Memory B cell (primary cell): ENCODE results near the gene USP48.
A peak's percentile ranks its signal among the peaks of the same experiment; 100 is the strongest.

Experiments used
- ATAC-seq: fragments of 150-1000 bp; cut with Tn5 transposase; 2 replicates; pipeline ENCODE4 v1.10.0; 2021; ENCODE audit warnings: low read depth, mild to moderate bottlenecking, moderate library complexity
- DNase-seq, 2 donors: peaks; one replicate each; pipeline ENCODE4 v3.0.0; 2022; ENCODE audit warnings: low spot score in 2 of 2
- H3K27ac Mint-ChIP-seq: one replicate; pipeline ENCODE4 v1.8.0; 2022; ENCODE audit warnings: mild to moderate bottlenecking, moderate library complexity, mixed read lengths
- H3K27me3 Mint-ChIP-seq: one replicate; pipeline ENCODE4 v1.8.0; 2022; ENCODE audit warnings: mixed read lengths
- H3K36me3 Mint-ChIP-seq: one replicate; pipeline ENCODE4 v1.8.0; 2022; ENCODE audit warnings: mild to moderate bottlenecking, mixed read lengths
- H3K4me1 Mint-ChIP-seq: one replicate; pipeline ENCODE4 v1.8.0; 2022; ENCODE audit warnings: mixed read lengths
- H3K4me3 Mint-ChIP-seq: one replicate; pipeline ENCODE4 v1.8.0; 2022; ENCODE audit warnings: mild to moderate bottlenecking, moderate library complexity, mixed read lengths
- H3K9me3 Mint-ChIP-seq: one replicate; pipeline ENCODE4 v1.8.0; 2022; ENCODE audit warnings: mixed read lengths

The USP48 gene

DNA sequence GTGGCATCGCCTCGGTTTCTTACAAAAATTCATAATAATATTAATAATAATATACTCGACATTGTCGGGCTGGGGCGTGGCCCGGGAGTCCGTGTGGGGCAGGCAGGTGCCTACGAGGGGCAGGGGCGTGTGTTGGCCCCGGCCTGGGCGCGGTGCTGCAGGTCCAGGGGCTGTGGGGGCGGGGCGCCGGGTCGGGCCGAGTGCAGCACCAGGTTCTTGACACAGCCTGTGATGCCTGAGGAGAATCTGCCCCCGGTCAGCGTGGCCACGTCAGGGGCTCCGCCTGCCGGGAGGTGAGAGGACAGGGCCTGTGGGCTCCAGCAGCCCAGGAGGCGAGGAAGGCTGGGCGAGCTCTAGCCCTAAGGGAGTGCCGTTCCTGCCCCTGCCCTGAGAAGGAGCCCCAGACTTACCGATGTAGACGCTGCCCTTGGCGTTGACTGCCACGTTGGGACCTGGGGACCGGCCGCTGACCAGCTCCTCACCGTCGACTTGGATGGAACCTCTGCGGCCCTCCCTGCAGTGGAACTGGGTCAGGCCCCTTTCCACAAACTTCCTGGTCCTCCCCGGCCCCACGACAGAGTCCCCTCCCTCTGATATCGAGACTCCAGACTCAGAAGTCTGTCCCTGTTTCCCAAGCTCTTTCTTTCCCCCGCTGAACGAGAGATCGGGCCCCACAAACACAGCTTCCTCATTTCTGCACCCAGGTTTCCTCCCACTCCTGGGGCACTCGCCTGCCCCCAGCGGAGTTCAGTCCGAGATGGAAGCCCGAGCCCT, 40.4 kb upstream of the USP48 start:
- H3K9me3 Mint-ChIP-seq, result no peaks in the 10 kb centered on the region
- H3K4me1 Mint-ChIP-seq, result peaks cover 3% of the 10 kb centered on the region
- peak; percentile 45 for ATAC-seq
- no peaks in the 10 kb centered on the region for H3K27me3 Mint-ChIP-seq
- H3K27ac Mint-ChIP-seq, result no peak overlapping the region
- H3K36me3 Mint-ChIP-seq, result peaks cover 7% of the 10 kb centered on the region
- H3K4me3 Mint-ChIP-seq, result no peak overlapping the region
- DNase-seq, result no peak

GRCh38 chr1:21822349-21822748, 39.4 kb upstream of the USP48 start:
- DNase-seq (no peak), ATAC-seq (no peak)
- Mint-ChIP-seq H3K27me3 (no peaks in the 10 kb centered on the region), H3K4me3 (no peak overlapping the region), H3K4me1 (peaks cover 3% of the 10 kb centered on the region), H3K36me3 (peaks cover 1% of the 10 kb centered on the region), H3K9me3 (no peaks in the 10 kb centered on the region), H3K27ac (no peak overlapping the region)

DNA sequence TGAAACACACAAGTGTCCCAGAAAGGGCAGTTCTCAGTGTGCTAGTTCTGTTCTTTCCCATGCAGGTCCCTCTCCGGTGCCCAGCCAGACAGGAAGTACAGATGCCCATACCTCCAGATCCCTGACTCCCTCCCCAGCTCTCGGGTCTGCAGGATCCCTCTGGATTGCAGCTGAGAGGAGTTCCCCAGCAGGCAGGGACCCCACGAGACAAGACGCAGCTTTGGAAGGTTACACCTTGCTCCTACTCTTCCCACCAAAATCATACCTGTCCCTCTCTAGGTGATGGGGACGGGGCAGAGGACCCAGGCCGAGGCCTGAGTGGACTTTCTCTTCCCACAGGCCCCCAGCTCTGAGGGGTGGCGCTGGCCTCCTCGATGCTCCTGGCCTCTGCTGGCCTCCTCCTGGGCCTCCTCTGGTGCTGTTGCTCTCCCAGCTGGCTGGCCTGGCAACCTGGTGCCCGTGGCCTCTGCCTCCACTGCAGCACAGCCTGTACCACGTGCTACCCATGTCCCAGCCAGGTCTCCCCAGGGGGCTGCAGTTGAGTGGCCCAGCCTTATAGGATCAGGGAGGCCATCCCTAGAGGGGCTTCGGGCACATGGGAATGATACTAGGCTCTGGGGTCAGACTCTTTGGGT, 38.6 kb upstream of the USP48 start:
- DNase-seq (no peak), ATAC-seq (no peak)
- H3K27ac Mint-ChIP-seq, result no peak overlapping the region
- no peaks in the 10 kb centered on the region for H3K36me3 Mint-ChIP-seq
- H3K9me3 Mint-ChIP-seq, result no peaks in the 10 kb centered on the region
- no peaks in the 10 kb centered on the region for H3K27me3 Mint-ChIP-seq
- H3K4me3 Mint-ChIP-seq, result no peak overlapping the region
- H3K4me1 Mint-ChIP-seq, result peaks cover 3% of the 10 kb centered on the region

DNA sequence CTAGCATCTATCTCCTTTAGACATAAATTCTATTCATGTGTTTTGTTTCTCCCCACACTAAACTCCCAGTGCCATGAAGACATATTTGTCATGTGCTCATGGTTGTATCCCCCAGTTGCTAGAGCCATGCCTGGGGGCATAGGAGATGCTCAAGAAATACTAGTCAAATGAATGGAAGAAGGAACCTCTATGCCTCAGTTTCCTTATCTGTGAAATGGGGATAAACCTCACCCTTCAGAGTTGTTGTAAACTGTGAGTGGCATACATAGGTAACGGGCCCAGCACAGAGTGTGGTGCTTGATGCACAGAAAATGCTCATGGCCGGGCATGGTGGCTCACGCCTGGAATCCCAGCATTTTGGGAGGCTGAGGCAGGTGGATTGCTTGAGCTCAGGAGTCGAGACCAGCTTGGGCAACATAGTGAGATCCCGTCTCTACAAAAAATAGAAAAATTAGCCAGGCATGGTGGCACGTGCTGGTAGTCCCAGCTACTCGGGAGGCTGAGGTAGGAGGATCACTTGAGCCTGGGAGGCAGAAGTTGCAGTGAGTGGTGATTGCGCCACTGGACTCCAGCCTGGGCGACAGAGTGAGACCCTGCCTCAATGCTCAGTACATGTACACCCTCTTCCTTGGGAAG, 37.8 kb upstream of the USP48 start:
- no peak for ATAC-seq
- no peaks in the 10 kb centered on the region for H3K27me3 Mint-ChIP-seq
- DNase-seq, result no peak
- H3K27ac Mint-ChIP-seq, result no peak overlapping the region
- peaks cover 5% of the 10 kb centered on the region for H3K4me1 Mint-ChIP-seq
- no peaks in the 10 kb centered on the region for H3K36me3 Mint-ChIP-seq
- no peaks in the 10 kb centered on the region for H3K9me3 Mint-ChIP-seq
- no peak overlapping the region for H3K4me3 Mint-ChIP-seq

DNA sequence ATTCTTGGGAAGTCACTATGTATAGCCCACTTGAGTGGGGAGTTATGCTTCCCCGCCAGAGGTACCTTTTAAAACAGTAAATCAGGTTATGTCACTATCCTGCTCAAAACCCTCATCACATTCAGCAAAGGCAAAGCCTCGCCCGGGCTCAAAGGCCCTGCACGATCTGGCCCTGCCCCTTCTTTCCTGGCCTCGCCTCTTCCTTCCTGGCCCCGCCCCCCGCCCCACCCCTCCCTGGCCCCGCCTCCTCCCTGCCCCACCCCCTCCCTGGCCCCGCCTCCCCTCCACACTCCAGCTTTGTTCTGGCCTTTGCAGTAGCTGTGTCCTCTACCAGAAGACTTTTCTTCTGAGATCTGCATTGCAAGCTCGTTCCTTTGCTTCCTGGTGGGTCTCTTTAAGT, 35.7 kb upstream of the USP48 start:
- ATAC-seq (peak; percentile 27), DNase-seq (no peak)
- Mint-ChIP-seq H3K27me3 (no peaks in the 10 kb centered on the region), H3K27ac (no peak overlapping the region), H3K36me3 (no peaks in the 10 kb centered on the region), H3K4me3 (no peak overlapping the region), H3K4me1 (peaks cover 8% of the 10 kb centered on the region), H3K9me3 (no peaks in the 10 kb centered on the region)

GRCh38 chr1:21816602-21817302, 33.8 kb upstream of the USP48 start:
- no peaks in the 10 kb centered on the region for H3K9me3 Mint-ChIP-seq
- peaks cover 2% of the 10 kb centered on the region for H3K27me3 Mint-ChIP-seq
- H3K27ac Mint-ChIP-seq, result no peak overlapping the region
- H3K36me3 Mint-ChIP-seq, result no peaks in the 10 kb centered on the region
- no peak for ATAC-seq
- H3K4me1 Mint-ChIP-seq, result peaks cover 8% of the 10 kb centered on the region
- no peak overlapping the region for H3K4me3 Mint-ChIP-seq
- no peak for DNase-seq

DNA sequence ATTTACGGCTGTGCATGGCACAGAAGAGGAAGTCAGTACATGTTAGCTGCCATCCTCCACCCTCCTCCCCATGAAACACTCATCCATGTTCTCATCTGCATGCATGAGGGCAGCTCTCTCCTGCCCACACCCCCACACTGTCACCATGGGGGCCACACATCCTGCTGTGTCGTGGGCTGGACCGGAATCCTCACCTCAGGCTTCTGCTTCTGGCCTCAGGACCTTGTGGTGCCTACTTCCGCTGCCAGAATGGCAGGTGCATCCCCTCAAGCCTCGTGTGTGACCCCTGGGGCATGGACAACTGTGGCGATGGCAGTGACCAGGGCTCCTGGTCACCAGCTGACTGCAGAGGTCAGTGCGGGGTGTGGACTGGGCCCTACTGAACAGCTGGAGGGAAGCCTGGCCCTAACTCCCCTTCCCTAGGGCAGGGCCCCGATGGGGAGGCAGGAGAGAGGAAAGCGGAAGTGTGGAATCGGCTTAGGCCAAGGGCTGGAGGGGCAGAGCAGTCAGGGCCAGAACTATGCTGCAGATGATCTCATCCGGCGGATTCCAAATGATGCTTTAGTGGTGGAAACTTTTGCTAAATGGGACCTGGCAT, 32.9 kb upstream of the USP48 start:
- no peak for DNase-seq

DNA sequence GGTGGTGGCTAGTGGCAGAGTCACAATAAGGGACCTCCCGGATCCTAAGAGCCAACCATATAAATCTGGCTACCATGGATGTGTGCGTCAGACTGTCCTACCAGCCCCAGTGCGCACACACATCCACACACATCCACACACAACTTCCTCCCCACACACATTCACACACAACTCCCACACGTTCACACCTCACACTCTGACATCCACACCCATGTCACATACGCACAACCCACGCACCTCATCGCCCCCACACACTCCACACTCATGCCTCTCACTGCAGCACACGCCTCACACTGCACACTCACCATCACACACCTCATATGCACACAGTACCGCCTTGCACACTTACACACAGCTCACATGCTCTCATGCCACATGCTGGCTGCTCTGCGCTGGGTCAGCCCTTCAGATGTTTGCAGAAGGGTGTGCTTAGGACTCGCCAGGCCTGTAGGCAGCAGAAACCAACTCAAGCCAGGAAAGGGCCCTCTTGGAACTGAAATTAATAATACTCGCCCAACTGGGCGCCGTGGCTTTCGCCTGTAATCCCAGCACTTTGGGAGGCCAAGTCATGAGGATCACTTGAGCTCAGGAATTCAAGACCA, 32.1 kb upstream of the USP48 start:
- peak overlapping the region; percentile 1 for H3K27ac Mint-ChIP-seq
- no peak for ATAC-seq

More for the DNA sequence above, 32.9 kb upstream of the USP48 start:
- Mint-ChIP-seq H3K27me3 (peaks cover 4% of the 10 kb centered on the region), H3K4me3 (no peak overlapping the region), H3K9me3 (no peaks in the 10 kb centered on the region), H3K4me1 (peaks cover 8% of the 10 kb centered on the region), H3K27ac (no peak overlapping the region), H3K36me3 (no peaks in the 10 kb centered on the region)
- ATAC-seq, result peak; percentile 61

GRCh38 chr1:21814241-21814918, 31.4 kb upstream of the USP48 start:
- Mint-ChIP-seq H3K9me3 (no peaks in the 10 kb centered on the region), H3K4me1 (peaks cover 8% of the 10 kb centered on the region), H3K4me3 (peak overlapping the region; percentile 74), H3K27ac (no peak overlapping the region), H3K36me3 (no peaks in the 10 kb centered on the region), H3K27me3 (peaks cover 7% of the 10 kb centered on the region)
- peak; percentile 71 for ATAC-seq
- DNase-seq, result peak; percentile 38 to 56

More for the DNA sequence above, 32.1 kb upstream of the USP48 start:
- DNase-seq, result no peak
- Mint-ChIP-seq H3K4me3 (peak overlapping the region; percentile 61), H3K27me3 (peaks cover 7% of the 10 kb centered on the region), H3K36me3 (no peaks in the 10 kb centered on the region), H3K4me1 (peaks cover 8% of the 10 kb centered on the region), H3K9me3 (no peaks in the 10 kb centered on the region)

DNA sequence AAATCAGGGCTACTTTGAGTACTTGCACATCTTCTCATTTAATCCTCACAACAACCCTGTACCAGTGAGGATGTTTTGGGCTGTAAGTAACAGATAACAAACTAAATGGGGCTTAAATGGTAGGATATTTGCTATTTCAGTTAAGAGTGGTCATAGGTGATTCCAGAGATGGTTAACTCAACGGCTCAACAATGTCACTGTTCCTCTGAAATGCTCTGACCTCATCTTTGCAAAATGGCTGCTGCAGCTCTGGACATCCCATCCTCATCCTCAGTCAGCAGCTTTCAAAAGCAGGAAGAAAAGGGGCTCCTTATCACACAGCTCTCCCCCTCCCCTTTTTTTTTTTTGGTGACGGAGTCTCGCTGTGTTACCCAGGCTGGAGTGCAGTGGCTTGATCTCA, 30.6 kb upstream of the USP48 start:
- ATAC-seq (no peak), DNase-seq (no peak)
- no peaks in the 10 kb centered on the region for H3K36me3 Mint-ChIP-seq
- no peak overlapping the region for H3K27ac Mint-ChIP-seq
- no peaks in the 10 kb centered on the region for H3K9me3 Mint-ChIP-seq
- peaks cover 8% of the 10 kb centered on the region for H3K4me1 Mint-ChIP-seq
- H3K27me3 Mint-ChIP-seq, result peaks cover 7% of the 10 kb centered on the region
- no peak overlapping the region for H3K4me3 Mint-ChIP-seq

- DNase-seq (no peak), ATAC-seq (no peak)
- no peak within 1 kb of the TSS for H3K4me3 Mint-ChIP-seq
- H3K9me3 Mint-ChIP-seq, result no peaks in the 10 kb centered on the region
- peaks cover 8% of the 10 kb centered on the region for H3K4me1 Mint-ChIP-seq
- H3K36me3 Mint-ChIP-seq, result no peaks in the 10 kb centered on the region
- no peak within 1 kb of the TSS for H3K27ac Mint-ChIP-seq
- peaks cover 7% of the 10 kb centered on the region for H3K27me3 Mint-ChIP-seq
Observed at GRCh38 chr1:21811875-21812305, 28.9 kb upstream of the USP48 start, which contains the start of gene LDLRAD2. Gene LDLRAD2, plus strand, starts transcription at chr1:21812265. Its CDS starts 187 bp downstream, at chr1:21812452.

DNA sequence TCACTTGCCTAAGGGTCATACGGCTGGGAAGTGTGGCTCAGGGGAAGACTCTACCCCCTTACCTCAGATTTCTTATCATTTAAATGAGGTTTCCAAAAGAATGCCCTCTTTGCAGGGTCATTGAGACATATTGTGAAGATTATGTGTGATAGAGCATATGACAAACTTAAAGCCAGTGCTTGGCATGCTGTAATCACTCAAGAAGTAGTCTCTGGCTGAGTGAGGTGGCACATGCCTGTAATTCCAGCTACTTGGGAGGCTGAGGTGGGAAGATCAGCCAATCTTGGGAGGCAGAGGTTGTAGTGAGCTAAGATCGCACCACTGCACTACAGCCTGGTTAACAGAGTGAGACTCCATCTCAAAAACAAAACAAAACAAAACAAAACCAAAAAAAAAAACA, 21.6 kb upstream of the USP48 start:
- ATAC-seq (no peak), DNase-seq (no peak)
- Mint-ChIP-seq H3K4me1 (peaks cover 2% of the 10 kb centered on the region), H3K9me3 (peaks cover 3% of the 10 kb centered on the region), H3K27me3 (no peaks in the 10 kb centered on the region), H3K27ac (no peak overlapping the region), H3K36me3 (no peaks in the 10 kb centered on the region), H3K4me3 (no peak overlapping the region)

DNA sequence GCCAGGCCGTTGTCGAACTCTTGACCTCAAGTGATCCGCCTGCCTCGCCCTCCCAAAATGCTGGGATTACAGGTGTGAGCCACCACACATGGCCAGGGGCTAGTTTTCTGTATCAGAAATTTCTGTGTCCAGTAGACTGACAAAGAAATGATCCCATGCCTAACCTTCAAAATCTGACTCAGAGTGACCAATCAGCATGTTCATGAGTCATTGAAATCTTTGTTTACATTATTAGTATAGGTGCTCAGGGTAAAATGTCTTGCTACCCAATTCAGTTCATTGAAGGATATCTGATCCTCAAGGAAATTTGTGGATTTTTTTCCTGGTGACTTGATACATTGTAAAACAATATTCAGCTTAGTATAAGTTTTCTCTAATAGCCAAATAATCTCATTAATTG, 18.2 kb upstream of the USP48 start:
- ATAC-seq (no peak), DNase-seq (no peak)
- Mint-ChIP-seq H3K9me3 (peaks cover 3% of the 10 kb centered on the region), H3K4me1 (peaks cover 5% of the 10 kb centered on the region), H3K4me3 (no peak overlapping the region), H3K36me3 (no peaks in the 10 kb centered on the region), H3K27ac (no peak overlapping the region), H3K27me3 (no peaks in the 10 kb centered on the region)
